ENCODE data around the gene OTULINL.
A peak's percentile ranks its signal among the peaks of the same experiment; 100 is the strongest.

Gene OTULINL

GRCh38 chr5:14579731-14580397 is 1.7 kb upstream of the OTULINL start:
- Histone ChIP-seq H3K27ac (no peak overlapping the region), H3K4me1 (ENCODE audit: low read depth, poor library complexity, severe bottlenecking) (peaks cover 12% of the 10 kb centered on the region), H3K27me3 (ENCODE audit: insufficient read depth, low read depth) (no peaks in the 10 kb centered on the region), H3K4me3 (IDR thresholded peaks at IDR 0.05; ENCODE audit: insufficient read depth, low read depth, low read length) (no peak overlapping the region), H3K79me2 (ENCODE audit: insufficient read depth, low read depth) (no peaks in the 10 kb centered on the region), H4K20me1 (ENCODE audit: insufficient read depth) (no peaks in the 10 kb centered on the region), H2AFZ (ENCODE audit: low read depth) (no peak overlapping the region), H3K9ac (no peak overlapping the region), H3K36me3 (ENCODE audit: insufficient read depth) (no peaks in the 10 kb centered on the region), H3K4me2 (no peak overlapping the region)
- TF ChIP-seq CTCF (conservative IDR thresholded peaks at IDR 0.05; ENCODE audit: low read depth, low read length): no peak

- no peak overlapping the region for H3K4me2 ChIP-seq
These were observed 1.1 kb upstream of the OTULINL start for GRCh38 chr5:14580398-14581034.

GRCh38 chr5:14581891-14582796 is 552 bp downstream of the OTULINL start:
- Histone ChIP-seq H3K79me2 (ENCODE audit: insufficient read depth, low read depth) (no peaks in the 10 kb centered on the region), H3K9ac (peak overlapping the region; percentile 83), H3K27me3 (ENCODE audit: insufficient read depth, low read depth) (no peaks in the 10 kb centered on the region), H3K4me1 (ENCODE audit: low read depth, poor library complexity, severe bottlenecking) (peaks cover 12% of the 10 kb centered on the region), H3K36me3 (ENCODE audit: insufficient read depth) (no peaks in the 10 kb centered on the region), H3K4me2 (peak overlapping the region; percentile 92), H3K4me3 (IDR thresholded peaks at IDR 0.05; ENCODE audit: insufficient read depth, low read depth, low read length) (no peak overlapping the region), H4K20me1 (ENCODE audit: insufficient read depth) (no peaks in the 10 kb centered on the region), H2AFZ (ENCODE audit: low read depth) (peak overlapping the region; percentile 94), H3K27ac (peak overlapping the region; percentile 57)
- 0 out of 2 replicates have a peak, but pooled peaks have one; percentile 2 for TF ChIP-seq CTCF (conservative IDR thresholded peaks at IDR 0.05; ENCODE audit: low read depth, low read length)

More at GRCh38 chr5:14580398-14581034, 1.1 kb upstream of the OTULINL start:
- no peak overlapping the region for H3K4me3 ChIP-seq (IDR thresholded peaks at IDR 0.05; ENCODE audit: insufficient read depth, low read depth, low read length)
- H3K36me3 ChIP-seq (ENCODE audit: insufficient read depth): no peaks in the 10 kb centered on the region
- no peaks in the 10 kb centered on the region for H3K79me2 ChIP-seq (ENCODE audit: insufficient read depth, low read depth)
- H3K4me1 ChIP-seq (ENCODE audit: low read depth, poor library complexity, severe bottlenecking): peaks cover 12% of the 10 kb centered on the region
- no peak overlapping the region for H3K9ac ChIP-seq
- H3K27me3 ChIP-seq (ENCODE audit: insufficient read depth, low read depth): no peaks in the 10 kb centered on the region
- no peak for TF ChIP-seq CTCF (conservative IDR thresholded peaks at IDR 0.05; ENCODE audit: low read depth, low read length)
- no peak overlapping the region for H3K27ac ChIP-seq
- peak overlapping the region; percentile 94; the same call in 1 of the 2 replicates for H2AFZ ChIP-seq (ENCODE audit: low read depth)
- no peaks in the 10 kb centered on the region for H4K20me1 ChIP-seq (ENCODE audit: insufficient read depth)

- H3K4me2 ChIP-seq: peak overlapping the region; percentile 92
- H3K4me3 ChIP-seq (IDR thresholded peaks at IDR 0.05; ENCODE audit: insufficient read depth, low read depth, low read length): no peak overlapping the region
- peak overlapping the region; percentile 94; the same call in 1 of the 2 replicates for H2AFZ ChIP-seq (ENCODE audit: low read depth)
- H3K27ac ChIP-seq: no peak overlapping the region
- no peaks in the 10 kb centered on the region for H4K20me1 ChIP-seq (ENCODE audit: insufficient read depth)
- H3K27me3 ChIP-seq (ENCODE audit: insufficient read depth, low read depth): no peaks in the 10 kb centered on the region
- 0 out of 2 replicates have a peak, but pooled peaks have one; percentile 8 for TF ChIP-seq CTCF (conservative IDR thresholded peaks at IDR 0.05; ENCODE audit: low read depth, low read length)
- peak overlapping the region; percentile 83; the same call in 1 of the 2 replicates for H3K9ac ChIP-seq
- no peaks in the 10 kb centered on the region for H3K36me3 ChIP-seq (ENCODE audit: insufficient read depth)
- no peaks in the 10 kb centered on the region for H3K79me2 ChIP-seq (ENCODE audit: insufficient read depth, low read depth)
- H3K4me1 ChIP-seq (ENCODE audit: low read depth, poor library complexity, severe bottlenecking): peaks cover 12% of the 10 kb centered on the region
These were observed 1.2 kb downstream of the OTULINL start for GRCh38 chr5:14582797-14583137.
